ENCODE data around the gene MRPS10. TPM values are rescaled to one million over a fixed set of nuclear protein-coding genes. Genes with fewer than 3 reads are reported as not detected.
A peak's percentile ranks its signal among the peaks of the same experiment; 100 is the strongest.

MRPS10 gene
- 39.7 TPM for polyA plus RNA-seq (2013, experiment 1 of 2)
- polyA plus RNA-seq (2013, experiment 2 of 2), result 41.1 TPM

DNA sequence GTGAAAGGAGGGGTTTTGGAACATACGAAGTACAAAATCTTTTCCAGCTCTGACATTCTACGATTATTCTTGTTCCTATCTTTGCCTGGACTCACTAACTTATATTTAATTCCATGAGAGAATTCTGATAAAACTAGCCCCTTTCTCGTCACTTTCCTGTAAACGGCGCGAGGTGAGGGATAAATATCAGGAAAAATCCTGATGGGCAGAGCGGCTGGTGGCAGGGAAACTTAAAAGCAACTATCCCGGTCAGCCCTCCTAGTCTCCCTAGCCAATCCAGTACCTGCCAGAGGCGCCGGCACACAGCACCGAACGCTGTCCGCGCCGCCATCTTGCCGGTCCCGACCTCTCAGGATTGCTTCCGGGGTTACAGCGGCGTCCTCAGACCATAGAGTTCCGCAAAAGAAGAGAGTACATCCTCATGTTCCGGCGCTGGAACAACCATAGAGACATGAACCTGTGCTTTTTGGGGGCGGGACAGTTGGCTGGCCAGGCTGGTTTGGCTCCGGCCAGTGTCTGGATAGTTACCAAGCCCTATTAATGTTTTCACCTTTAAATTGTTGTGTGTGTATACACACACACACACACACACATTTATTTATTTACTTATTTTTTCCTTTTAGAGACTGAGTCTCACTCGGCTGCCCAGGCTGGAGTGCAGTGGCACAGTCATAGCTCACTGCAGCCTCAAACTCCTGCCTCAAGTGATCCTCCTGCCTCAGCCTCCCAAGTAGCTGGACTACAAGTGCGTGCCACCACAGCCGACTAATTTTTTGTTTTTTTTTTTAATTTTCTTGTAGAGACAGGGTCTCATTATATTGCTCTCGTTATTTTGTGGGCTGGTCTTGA is at the start of gene MRPS10:
Gene MRPS10 (minus strand): TSS at position 343 of the 849 bp plus-strand sequence. CDS start 12 bp downstream, at position 331.
- WGBS, result 15% methylated on average over 27 of the region's 29 CpGs

DNA sequence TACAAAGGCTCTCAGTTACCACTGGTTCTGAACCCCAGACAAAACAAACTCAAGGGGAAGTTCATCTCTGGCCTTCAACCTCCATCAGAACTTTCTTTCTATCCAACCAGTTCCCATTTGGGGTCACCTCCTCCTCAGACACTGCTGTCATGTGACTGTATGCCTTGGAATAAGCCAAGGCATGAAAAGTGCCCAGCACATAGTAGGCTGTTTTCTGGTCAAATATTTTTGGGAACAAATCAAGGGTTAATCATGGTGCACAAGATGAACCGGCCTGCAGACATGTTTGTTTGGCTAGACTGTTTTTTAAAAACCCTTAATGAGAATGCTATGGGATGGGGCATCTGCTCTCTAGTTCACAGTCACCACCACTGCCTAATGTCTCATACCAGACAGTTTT is 48.9 kb upstream of the MRPS10 start:
- no peaks in the 10 kb centered on the region for H3K4me1 ChIP-seq (ENCODE audit: control insufficient read depth, insufficient read depth, low read depth, low read length)
- DNase-seq, result no peak

More for the DNA sequence above, at the start of gene MRPS10:
- Histone ChIP-seq H2AK5ac (ENCODE audit: low read length, severe bottlenecking) (no peak within 1 kb of the TSS), H3K4ac (ENCODE audit: low read depth in 1 of 2, low read length in 2 of 2) (no peak within 1 kb of the TSS), H3K36me3 (ENCODE audit: control insufficient read depth in 1 of 2, insufficient read depth in 2 of 2, low read depth in 1 of 2, low read length in 2 of 2) (peaks cover 5 to 16% of the 10 kb centered on the region in 2 experiments), H3K9me3 (ENCODE audit: control insufficient read depth, low read length) (no peaks in the 10 kb centered on the region), H3K4me2 (ENCODE audit: low read length, poor library complexity, severe bottlenecking) (peak within 1 kb of the TSS; percentile 86), H3K4me1 (ENCODE audit: control insufficient read depth, insufficient read depth, low read depth, low read length) (peaks cover 12% of the 10 kb centered on the region), H3K23ac (ENCODE audit: low read length in 2 of 2) (no peak within 1 kb of the TSS), H4K8ac (ENCODE audit: low read length) (peak within 1 kb of the TSS; percentile 77), H3K9ac (ENCODE audit: low read length) (peak within 1 kb of the TSS; percentile 99), H3K14ac (ENCODE audit: low read length in 2 of 2) (no peak within 1 kb of the TSS), H3K27ac (ENCODE audit: low read length, poor library complexity, severe bottlenecking) (peak within 1 kb of the TSS; percentile 89), H3K79me1 (replicated peaks; ENCODE audit: low read length, poor library complexity, severe bottlenecking) (peaks cover 10% of the 10 kb centered on the region), H2BK15ac (ENCODE audit: low read depth, poor library complexity, severe bottlenecking) (no peak within 1 kb of the TSS), H2BK5ac (ENCODE audit: low read depth, low read length, poor library complexity, severe bottlenecking) (no peak within 1 kb of the TSS), H2BK120ac (ENCODE audit: low read depth, low read length) (no peak within 1 kb of the TSS), H3K27me3 (ENCODE audit: control insufficient read depth in 1 of 2, insufficient read depth in 1 of 2, low read length in 2 of 2) (no peaks in the 10 kb centered on the region), H3K4me3 (ENCODE audit: insufficient read depth in 1 of 2, low read depth in 1 of 2, low read length in 2 of 2) (peak within 1 kb of the TSS; percentile 74 to 98), H3K18ac (ENCODE audit: low read depth in 1 of 2, low read length in 2 of 2) (no peak within 1 kb of the TSS), H2BK12ac (ENCODE audit: low read length in 2 of 2) (no peak within 1 kb of the TSS), H2AFZ (ENCODE audit: low read depth, low read length) (peak within 1 kb of the TSS; percentile 88), H4K91ac (ENCODE audit: low read length) (no peak within 1 kb of the TSS)
- DNase-seq, result peak; percentile 96

GRCh38 chr6:42264852-42265390 is 47.3 kb upstream of the MRPS10 start:
- Histone ChIP-seq H3K18ac (ENCODE audit: low read depth in 1 of 2, low read length in 2 of 2) (no peak overlapping the region), H2BK120ac (ENCODE audit: low read depth, low read length) (no peak overlapping the region), H3K4me1 (ENCODE audit: control insufficient read depth, insufficient read depth, low read depth, low read length) (peaks cover 2% of the 10 kb centered on the region), H2AK5ac (ENCODE audit: low read length, severe bottlenecking) (no peak overlapping the region), H3K14ac (ENCODE audit: low read length in 2 of 2) (no peak overlapping the region), H2BK12ac (ENCODE audit: low read length in 2 of 2) (no peak overlapping the region), H3K4me2 (ENCODE audit: low read length, poor library complexity, severe bottlenecking) (no peak overlapping the region), H3K79me1 (replicated peaks; ENCODE audit: low read length, poor library complexity, severe bottlenecking) (no peaks in the 10 kb centered on the region), H3K4ac (ENCODE audit: low read depth in 1 of 2, low read length in 2 of 2) (no peak overlapping the region), H3K27ac (ENCODE audit: low read length, poor library complexity, severe bottlenecking) (no peak overlapping the region), H3K4me3 (ENCODE audit: insufficient read depth in 1 of 2, low read depth in 1 of 2, low read length in 2 of 2) (no peak overlapping the region), H4K8ac (ENCODE audit: low read length) (no peak overlapping the region), H3K36me3 (ENCODE audit: control insufficient read depth in 1 of 2, insufficient read depth in 2 of 2, low read depth in 1 of 2, low read length in 2 of 2) (peaks cover 31 to 40% of the 10 kb centered on the region in 2 experiments), H3K9ac (ENCODE audit: low read length) (peak overlapping the region; percentile 10), H3K27me3 (ENCODE audit: control insufficient read depth in 1 of 2, insufficient read depth in 1 of 2, low read length in 2 of 2) (no peaks in the 10 kb centered on the region), H3K23ac (ENCODE audit: low read length in 2 of 2) (no peak overlapping the region), H2BK5ac (ENCODE audit: low read depth, low read length, poor library complexity, severe bottlenecking) (no peak overlapping the region), H3K9me3 (ENCODE audit: control insufficient read depth, low read length) (no peaks in the 10 kb centered on the region), H4K91ac (ENCODE audit: low read length) (no peak overlapping the region), H2AFZ (ENCODE audit: low read depth, low read length) (no peak overlapping the region), H2BK15ac (ENCODE audit: low read depth, poor library complexity, severe bottlenecking) (no peak overlapping the region)
- 94% methylated on average over 5 of the region's 5 CpGs for WGBS
- DNase-seq, result no peak

More for the DNA sequence above, 48.9 kb upstream of the MRPS10 start:
- H3K27ac ChIP-seq (ENCODE audit: low read length, poor library complexity, severe bottlenecking), result no peak overlapping the region
- H3K4me2 ChIP-seq (ENCODE audit: low read length, poor library complexity, severe bottlenecking), result no peak overlapping the region
- no peak overlapping the region for H2BK12ac ChIP-seq (ENCODE audit: low read length in 2 of 2)
- no peak overlapping the region for H3K4ac ChIP-seq (ENCODE audit: low read depth in 1 of 2, low read length in 2 of 2)
- H2BK5ac ChIP-seq (ENCODE audit: low read depth, low read length, poor library complexity, severe bottlenecking), result no peak overlapping the region
- H3K14ac ChIP-seq (ENCODE audit: low read length in 2 of 2), result no peak overlapping the region
- H4K8ac ChIP-seq (ENCODE audit: low read length), result no peak overlapping the region
- no peak overlapping the region for H2BK120ac ChIP-seq (ENCODE audit: low read depth, low read length)
- no peak overlapping the region for H2AK5ac ChIP-seq (ENCODE audit: low read length, severe bottlenecking)
- peaks cover 31 to 46% of the 10 kb centered on the region in 2 experiments for H3K36me3 ChIP-seq (ENCODE audit: control insufficient read depth in 1 of 2, insufficient read depth in 2 of 2, low read depth in 1 of 2, low read length in 2 of 2)
- H3K4me3 ChIP-seq (ENCODE audit: insufficient read depth in 1 of 2, low read depth in 1 of 2, low read length in 2 of 2), result no peak overlapping the region
- WGBS, result 80% methylated on average over 1 of the region's 1 CpG
- H2BK15ac ChIP-seq (ENCODE audit: low read depth, poor library complexity, severe bottlenecking), result no peak overlapping the region
- no peaks in the 10 kb centered on the region for H3K79me1 ChIP-seq (replicated peaks; ENCODE audit: low read length, poor library complexity, severe bottlenecking)
- no peak overlapping the region for H2AFZ ChIP-seq (ENCODE audit: low read depth, low read length)
- no peaks in the 10 kb centered on the region for H3K9me3 ChIP-seq (ENCODE audit: control insufficient read depth, low read length)
- H4K91ac ChIP-seq (ENCODE audit: low read length), result no peak overlapping the region
- H3K9ac ChIP-seq (ENCODE audit: low read length), result no peak overlapping the region
- H3K23ac ChIP-seq (ENCODE audit: low read length in 2 of 2), result no peak overlapping the region
- no peak overlapping the region for H3K18ac ChIP-seq (ENCODE audit: low read depth in 1 of 2, low read length in 2 of 2)
- H3K27me3 ChIP-seq (ENCODE audit: control insufficient read depth in 1 of 2, insufficient read depth in 1 of 2, low read length in 2 of 2), result no peaks in the 10 kb centered on the region

- Histone ChIP-seq H3K14ac (ENCODE audit: low read length in 2 of 2) (no peak overlapping the region), H3K23ac (ENCODE audit: low read length in 2 of 2) (no peak overlapping the region), H3K9me3 (ENCODE audit: control insufficient read depth, low read length) (no peaks in the 10 kb centered on the region), H3K27ac (ENCODE audit: low read length, poor library complexity, severe bottlenecking) (no peak overlapping the region), H3K79me1 (replicated peaks; ENCODE audit: low read length, poor library complexity, severe bottlenecking) (no peaks in the 10 kb centered on the region), H3K4me2 (ENCODE audit: low read length, poor library complexity, severe bottlenecking) (no peak overlapping the region), H3K27me3 (ENCODE audit: control insufficient read depth in 1 of 2, insufficient read depth in 1 of 2, low read length in 2 of 2) (no peaks in the 10 kb centered on the region), H3K18ac (ENCODE audit: low read depth in 1 of 2, low read length in 2 of 2) (no peak overlapping the region), H3K9ac (ENCODE audit: low read length) (peak overlapping the region; percentile 10), H2BK5ac (ENCODE audit: low read depth, low read length, poor library complexity, severe bottlenecking) (no peak overlapping the region), H3K4me1 (ENCODE audit: control insufficient read depth, insufficient read depth, low read depth, low read length) (peaks cover 2% of the 10 kb centered on the region), H2BK15ac (ENCODE audit: low read depth, poor library complexity, severe bottlenecking) (no peak overlapping the region), H3K36me3 (ENCODE audit: control insufficient read depth in 1 of 2, insufficient read depth in 2 of 2, low read depth in 1 of 2, low read length in 2 of 2) (peaks cover 31 to 34% of the 10 kb centered on the region in 2 experiments), H4K8ac (ENCODE audit: low read length) (no peak overlapping the region), H4K91ac (ENCODE audit: low read length) (no peak overlapping the region), H3K4me3 (ENCODE audit: insufficient read depth in 1 of 2, low read depth in 1 of 2, low read length in 2 of 2) (no peak overlapping the region), H3K4ac (ENCODE audit: low read depth in 1 of 2, low read length in 2 of 2) (no peak overlapping the region), H2AFZ (ENCODE audit: low read depth, low read length) (no peak overlapping the region), H2BK12ac (ENCODE audit: low read length in 2 of 2) (no peak overlapping the region), H2AK5ac (ENCODE audit: low read length, severe bottlenecking) (no peak overlapping the region), H2BK120ac (ENCODE audit: low read depth, low read length) (no peak overlapping the region)
- 94% methylated on average over 10 of the region's 10 CpGs for WGBS
- DNase-seq, result no peak
These were observed 46.6 kb upstream of the MRPS10 start for GRCh38 chr6:42264162-42264851.
